Right renal pelvis (tissue), 4 donors: ENCODE results near the gene ITGB7. TPM values are rescaled to one million over a fixed set of nuclear protein-coding genes. Genes with fewer than 3 reads are reported as not detected.

Experiments used
- DNase-seq, 4 donors: peaks; one replicate each; pipeline ENCODE4 v3.0.0-alpha.2; 2013; ENCODE audit warnings: low read depth in 4 of 4, low spot score in 3 of 4, missing footprints in 1 of 4
- polyA plus RNA-seq, 4 donors: library from polyadenylated mRNA; unstranded; fragments of 120-200 nt; gene quantifications; one replicate each; pipeline ENCODE4 v1.2.1, GENCODE V29; 2013; ENCODE audit not compliant: insufficient read length in 4 of 4

ITGB7 gene, protein sequence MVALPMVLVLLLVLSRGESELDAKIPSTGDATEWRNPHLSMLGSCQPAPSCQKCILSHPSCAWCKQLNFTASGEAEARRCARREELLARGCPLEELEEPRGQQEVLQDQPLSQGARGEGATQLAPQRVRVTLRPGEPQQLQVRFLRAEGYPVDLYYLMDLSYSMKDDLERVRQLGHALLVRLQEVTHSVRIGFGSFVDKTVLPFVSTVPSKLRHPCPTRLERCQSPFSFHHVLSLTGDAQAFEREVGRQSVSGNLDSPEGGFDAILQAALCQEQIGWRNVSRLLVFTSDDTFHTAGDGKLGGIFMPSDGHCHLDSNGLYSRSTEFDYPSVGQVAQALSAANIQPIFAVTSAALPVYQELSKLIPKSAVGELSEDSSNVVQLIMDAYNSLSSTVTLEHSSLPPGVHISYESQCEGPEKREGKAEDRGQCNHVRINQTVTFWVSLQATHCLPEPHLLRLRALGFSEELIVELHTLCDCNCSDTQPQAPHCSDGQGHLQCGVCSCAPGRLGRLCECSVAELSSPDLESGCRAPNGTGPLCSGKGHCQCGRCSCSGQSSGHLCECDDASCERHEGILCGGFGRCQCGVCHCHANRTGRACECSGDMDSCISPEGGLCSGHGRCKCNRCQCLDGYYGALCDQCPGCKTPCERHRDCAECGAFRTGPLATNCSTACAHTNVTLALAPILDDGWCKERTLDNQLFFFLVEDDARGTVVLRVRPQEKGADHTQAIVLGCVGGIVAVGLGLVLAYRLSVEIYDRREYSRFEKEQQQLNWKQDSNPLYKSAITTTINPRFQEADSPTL
- 1 to 10 TPM; 1.4 to 1.8 (median 1.6) TPM for polyA plus RNA-seq

DNA sequence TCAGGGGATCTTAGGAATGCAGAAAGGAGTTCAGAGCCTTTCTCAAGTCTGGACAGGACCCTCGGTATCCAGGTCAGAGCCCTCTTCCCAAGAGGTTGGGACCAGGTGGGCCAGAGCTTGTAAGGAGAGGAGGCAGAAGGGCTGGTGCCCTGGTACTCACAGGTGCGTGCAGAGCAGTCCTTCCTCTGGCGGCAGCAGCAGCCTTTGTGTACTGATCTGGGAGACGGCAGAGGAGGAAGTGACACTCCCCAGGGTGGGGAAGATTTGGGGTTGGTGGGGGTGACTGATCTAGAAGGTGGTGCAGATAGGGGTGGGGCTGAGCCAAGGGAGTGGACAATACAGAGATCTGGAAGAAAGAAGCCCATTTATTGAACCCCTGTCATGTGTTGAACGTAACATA is at the start of gene ITGB7:
TSS of gene ITGB7 (minus strand) at position 210 of the 400 bp plus-strand sequence. CDS start 6,808 bp downstream, outside the sequence.
- DNase-seq = no peak

DNA sequence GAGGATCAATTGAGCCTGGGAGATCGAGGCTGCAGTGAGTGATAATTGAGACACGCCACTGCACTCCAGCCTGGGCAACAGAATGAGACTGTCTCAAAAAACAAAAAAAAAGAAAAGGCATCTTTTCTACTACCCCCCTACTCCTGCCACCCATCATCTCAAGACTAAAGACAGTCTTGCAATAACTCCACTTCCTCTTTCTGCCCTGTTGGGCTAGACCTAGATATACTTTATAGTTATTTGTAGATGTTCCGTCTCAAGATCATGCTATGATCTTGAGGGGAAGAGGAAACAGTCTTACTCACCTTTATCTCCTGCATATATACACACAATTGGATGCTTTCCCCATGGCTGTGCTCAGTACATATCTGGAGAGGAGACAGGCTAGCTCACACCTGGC is 48.9 kb upstream of the ITGB7 start:
- no peak for DNase-seq

DNA sequence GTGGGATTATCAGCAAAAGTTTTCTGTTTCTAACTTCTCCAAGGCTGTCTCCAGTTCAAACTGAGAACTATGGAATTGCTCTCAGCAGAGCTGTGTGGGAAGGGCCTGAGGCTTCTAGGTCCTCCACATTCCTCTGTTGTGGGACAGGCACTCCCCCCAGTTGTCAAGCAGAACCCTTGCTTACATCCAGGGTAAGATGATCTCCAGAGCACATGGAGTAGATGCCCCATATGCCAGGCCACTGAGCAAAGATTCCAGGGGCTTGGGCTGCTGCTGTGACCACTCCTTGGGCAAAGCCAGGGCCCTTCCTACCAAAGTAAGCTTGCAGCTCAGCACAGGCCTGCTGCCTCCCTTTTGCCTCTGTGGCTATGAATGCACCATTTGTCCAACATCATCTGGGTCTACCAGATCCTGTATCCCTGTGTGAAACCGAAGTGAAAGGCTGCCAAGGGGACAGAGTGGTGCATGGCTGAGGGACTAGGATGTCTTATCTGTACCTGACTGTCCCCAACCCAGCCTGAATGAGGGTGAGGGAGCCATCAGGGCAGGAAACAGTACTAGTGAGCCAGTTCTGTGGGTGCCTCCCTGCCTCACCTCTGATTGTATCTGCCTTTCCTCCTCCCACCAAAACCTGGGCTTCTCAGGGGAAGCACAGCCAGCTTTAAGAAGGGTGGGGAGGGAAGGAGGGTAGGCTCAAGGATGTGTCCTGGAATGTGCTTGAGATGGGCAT is 47.9 kb upstream of the ITGB7 start:
- DNase-seq = no peak

DNA sequence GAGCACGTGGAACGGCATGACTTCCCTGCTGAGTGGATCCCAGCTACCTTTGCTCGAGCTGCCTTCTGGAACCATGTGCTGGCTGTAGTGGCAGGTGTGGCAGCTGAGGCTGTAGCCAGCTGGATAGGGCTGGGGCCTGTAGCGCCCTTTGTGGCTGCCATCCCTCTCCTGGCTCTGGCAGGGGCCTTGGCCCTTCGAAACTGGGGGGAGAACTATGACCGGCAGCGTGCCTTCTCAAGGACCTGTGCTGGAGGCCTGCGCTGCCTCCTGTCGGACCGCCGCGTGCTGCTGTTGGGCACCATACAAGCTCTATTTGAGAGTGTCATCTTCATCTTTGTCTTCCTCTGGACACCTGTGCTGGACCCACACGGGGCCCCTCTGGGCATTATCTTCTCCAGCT is 46.2 kb upstream of the ITGB7 start:
- no peak for DNase-seq

DNA sequence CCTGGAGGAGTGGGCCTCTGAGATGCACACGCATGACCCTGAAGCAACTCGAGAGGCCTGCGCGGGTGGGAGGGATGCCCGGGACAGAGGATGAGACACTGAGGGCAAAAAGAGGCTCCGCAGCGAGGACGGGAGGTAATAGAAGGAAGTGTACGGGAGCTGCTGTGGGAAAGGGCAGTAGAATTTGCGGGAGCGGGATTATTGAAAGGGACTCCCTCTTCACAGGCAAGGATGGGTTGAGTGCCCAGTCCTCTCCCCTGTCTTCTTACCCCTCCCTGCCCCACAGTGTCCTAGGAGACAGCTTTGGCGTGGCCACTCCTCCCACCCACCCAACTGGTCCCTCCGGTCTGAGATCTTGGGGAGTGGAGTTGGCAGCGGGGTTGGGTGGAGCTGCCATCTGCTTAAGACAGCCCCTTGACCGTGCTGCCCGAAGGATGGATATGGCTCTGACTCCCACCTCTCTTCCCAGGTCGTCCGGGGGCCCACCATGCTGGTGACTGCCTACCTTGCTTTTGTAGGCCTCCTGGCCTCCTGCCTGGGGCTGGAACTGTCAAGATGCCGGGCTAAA is 45.4 kb upstream of the ITGB7 start:
- no peak for DNase-seq

DNA sequence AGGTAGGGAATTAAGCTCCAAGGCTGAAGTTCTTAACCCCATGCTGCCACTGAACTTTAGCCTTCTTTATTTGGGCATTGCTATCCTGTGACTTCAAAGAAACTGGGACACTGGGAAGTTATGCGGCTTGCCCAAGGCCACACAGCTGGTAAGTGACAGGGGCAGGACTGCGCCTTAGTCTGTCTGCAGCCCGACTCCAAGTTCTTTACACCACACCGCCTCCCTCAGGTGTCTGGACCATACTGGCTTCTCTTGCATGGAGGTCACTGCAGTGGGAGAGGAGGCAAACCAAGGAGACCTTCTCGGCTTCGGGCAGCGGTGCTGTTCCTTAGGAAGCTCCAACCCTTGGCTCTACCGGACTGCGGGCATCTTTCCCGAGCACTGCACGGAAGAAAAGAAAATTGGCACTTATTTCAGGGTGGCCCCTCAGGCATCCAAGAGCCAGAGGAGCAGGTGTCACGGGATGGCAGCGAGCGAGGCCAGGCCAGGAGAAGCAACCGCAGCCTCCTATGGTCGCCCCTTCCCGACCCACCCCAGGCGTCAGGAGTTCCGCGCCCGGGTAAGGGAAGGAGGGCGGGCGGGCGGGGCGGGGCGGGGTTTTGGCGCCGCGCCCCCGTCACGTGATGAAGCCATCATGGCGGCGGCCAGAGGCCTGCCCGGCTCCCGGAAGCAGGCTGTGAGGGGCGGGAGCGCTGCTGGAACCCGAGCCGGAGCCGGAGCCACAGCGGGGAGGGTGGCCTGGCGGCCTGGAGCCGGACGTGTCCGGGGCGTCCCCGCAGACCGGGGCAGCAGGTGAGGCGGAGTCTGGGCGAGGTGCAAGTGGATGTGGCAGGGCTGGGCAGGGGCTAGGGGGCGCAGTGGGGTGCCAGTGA is 44.7 kb upstream of the ITGB7 start:
- DNase-seq = no peak

DNA sequence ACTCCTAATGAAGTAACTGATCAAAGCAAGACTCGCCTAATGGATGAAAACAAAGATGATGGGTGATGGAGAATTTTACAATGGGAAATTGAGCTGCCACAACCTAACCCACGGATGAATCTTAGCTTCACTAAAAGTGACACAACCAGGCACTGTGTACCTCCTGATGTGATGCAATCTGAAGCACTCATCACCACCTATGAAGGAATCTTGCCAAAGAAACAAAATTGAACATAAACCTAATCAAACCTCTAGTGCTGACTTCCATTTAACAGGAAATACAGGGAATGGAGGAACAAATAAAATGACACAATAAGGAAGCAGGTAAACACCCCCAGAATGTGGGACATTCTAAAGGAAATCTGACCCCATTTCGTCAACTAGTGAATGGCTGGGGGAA is 38.2 kb upstream of the ITGB7 start:
- DNase-seq = no peak

DNA sequence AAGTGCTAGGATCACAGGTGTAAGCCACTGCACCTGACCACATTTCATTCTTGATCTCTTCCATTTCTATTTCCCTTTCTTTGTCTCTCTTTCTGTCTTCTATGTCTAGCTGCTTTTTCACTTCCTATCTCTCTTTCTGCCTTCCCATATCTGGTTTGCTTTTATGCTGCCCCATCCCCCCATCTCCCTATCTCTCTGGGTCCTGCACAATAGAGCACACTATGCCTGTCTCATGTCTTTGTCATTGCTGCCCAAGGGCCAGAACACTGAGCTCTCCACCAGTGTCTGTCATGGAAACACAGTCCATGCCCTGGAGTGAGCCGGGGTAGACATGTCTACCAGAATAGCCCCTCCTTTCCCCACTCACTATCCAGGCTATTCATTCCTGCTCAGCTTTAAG is 37.3 kb upstream of the ITGB7 start:
- DNase-seq = no peak

DNA sequence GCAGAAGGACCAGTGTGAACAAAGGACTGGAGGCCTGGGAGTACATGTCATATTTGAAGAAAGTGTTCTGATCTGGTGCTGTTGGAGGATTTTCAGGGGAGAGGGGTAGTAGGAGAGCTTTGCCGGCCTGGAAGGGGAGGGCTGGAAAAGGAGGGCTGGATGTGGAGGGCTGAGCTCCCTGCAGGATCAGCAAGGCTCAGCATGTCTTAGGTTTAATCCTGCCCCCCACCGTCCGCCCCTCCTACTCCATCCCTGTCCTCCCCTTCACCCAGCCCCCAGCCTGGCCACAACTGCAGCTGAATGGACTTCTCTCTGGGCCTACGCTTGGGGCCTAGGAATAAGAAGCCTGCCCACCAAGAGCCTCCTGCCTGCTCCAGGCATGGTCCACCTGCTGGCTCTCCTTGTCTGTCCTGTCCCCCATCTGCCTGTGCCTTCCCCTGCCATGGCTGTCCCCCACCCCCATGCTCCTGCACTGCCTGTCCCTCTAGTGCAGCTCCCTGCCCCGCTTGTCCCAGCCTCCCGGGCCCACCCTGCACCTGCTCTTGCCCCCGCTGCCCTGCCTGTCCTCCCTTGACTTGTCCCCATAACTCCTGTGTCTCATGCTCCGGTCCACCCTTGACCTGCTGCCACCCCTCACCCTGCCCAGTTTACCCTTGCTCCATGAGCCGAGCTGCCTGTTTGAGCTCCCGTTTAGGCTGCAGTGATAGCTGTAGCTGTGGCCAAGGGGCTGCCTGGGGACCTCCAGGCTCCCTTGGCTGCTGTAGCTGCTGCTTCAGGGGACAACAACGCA is 34.8 kb upstream of the ITGB7 start:
- no peak for DNase-seq

DNA sequence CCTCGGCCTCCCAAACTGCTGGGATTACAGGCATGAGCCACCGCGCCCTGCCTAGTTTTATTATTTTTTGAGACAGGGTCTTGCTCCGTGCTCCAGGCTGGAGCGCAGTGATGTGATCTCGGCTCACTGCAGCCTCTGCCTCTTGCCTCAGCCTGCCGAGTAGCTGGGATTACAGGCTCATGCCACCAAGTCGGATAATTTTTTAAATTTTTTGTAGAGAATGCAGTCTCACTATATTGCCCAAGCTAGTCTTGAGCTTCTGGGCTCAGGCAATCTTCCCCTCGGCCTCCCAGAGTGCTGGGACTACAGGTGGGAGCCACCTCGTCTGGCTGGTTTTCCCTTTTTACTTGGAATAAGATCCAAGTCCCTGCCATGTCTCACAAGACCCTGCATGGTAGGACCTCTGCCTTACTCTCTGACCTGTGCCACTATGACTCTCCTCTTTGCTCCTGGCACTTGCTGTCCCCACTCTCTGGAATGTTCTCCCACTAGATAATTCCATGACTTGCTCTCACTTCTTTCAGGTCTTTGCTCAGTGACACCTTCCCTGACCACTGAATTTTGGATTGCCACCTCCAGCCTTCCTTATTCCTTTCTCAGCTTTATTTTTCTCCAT is 32.7 kb upstream of the ITGB7 start:
- DNase-seq = no peak

DNA sequence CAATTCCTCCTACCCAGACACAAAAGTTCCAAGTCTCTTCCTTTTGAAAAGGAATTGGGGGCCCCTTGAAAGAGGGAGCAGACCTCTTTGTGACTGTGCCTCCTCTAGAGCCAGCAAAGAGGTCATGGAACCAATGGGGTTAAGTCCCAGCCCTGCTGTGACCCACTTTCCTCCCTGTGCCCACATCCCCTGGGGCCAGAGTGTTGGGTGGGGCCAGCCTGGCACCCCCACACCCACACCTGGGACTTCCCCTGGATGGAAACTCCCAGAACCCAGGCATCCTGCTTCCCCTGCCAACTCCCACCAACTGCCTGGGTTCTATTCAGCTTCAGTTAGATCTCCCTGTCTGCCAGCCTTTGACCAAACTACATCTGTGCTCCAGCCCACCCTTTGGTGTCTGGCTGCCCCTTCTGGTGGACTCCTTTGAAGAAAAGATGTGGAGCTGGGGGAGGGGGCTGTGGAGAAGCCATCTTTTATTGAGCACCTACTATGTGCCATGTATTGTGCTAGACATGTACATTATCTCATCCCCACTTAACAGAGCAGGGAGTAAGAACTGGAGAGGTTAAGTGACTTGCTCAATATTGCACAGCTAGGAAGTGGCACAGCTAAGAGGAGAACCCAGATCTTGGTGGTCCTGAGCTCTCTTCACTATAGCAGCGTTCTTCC is 29.5 kb upstream of the ITGB7 start:
- no peak for DNase-seq

DNA sequence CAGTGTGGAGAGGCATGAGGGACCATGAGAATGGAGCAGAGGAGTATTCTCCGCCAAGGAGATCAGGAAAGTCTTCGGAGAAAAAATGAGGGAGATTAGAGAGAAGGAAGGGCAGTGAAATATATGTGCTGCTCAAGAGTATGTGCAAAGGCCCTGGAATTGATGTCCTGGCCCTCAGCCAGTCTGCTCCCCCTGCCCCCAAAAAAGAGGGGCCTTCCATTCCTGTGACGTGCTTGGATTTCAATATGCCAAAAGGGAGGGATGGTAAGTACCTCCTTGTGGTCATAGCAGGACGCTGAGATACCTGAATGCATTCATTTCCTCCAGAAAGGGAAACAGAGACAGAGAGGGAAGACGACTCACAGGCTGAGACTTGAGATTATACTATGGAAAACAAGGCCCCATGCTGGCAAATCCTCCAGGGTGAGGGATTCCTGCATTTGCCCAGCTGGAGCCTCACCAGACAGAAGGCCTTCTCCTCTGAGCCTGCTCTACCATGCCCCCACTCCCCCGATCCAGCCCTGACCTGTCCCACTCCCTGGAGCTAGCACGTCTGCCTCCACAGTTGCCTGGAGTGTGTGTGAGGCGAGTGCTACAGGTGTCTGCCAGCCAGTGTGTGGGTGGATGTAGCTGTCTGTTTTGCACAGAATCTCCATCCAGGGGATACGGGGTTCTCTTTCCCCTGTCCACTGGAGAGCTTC is 28.8 kb upstream of the ITGB7 start:
- DNase-seq = no peak

DNA sequence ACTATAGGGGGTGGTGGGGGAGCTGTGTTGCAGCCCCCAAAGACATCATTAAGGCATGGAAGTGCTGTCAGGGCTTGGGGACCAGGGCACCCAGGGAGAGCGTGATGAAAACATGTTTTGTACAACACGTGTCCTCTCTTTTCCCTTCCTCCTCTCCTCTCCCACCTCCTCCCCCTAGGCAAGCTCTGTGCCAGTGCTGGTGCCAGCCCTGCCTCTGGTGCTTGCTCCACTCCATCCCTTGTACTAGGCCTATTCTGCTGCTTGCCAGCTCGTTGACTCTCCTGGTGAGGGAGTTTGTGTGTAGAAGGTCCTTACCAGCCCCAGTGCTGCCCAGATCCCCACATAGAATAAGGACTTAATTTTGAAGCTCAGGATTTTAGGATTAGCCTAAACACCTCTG is 28.1 kb upstream of the ITGB7 start:
- no peak for DNase-seq

DNA sequence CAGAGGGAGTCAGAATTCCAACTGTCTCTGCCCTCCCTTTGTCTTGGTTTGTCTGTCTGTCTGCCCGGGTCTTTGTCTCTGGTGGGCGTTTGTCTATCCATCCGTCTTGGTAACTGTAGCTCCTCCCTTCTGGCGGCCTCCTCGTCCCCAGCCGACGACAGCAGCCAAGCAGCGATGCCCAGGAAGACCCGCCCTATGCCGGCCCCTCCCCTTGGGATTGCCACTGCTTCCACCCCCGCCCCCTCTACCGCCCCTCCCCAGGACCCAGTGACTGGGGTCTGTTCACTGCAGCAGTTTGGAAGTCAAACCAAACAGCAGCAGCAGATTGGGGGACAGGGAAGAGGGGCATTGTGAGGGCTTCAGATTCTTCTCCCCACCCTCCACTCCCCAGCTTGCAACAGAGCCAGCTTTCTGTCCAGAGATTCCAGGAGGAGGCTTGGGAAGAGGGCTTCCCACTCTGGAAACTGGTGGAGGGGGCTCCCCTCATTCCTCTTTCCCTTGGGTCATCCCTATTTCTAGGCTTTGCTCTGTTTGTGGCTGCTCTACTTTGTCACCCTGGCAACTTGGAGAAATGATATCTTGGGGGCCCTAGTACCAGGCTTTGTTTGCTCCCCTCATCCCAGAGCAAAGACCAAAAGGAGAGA is 27.3 kb upstream of the ITGB7 start:
- DNase-seq = no peak

DNA sequence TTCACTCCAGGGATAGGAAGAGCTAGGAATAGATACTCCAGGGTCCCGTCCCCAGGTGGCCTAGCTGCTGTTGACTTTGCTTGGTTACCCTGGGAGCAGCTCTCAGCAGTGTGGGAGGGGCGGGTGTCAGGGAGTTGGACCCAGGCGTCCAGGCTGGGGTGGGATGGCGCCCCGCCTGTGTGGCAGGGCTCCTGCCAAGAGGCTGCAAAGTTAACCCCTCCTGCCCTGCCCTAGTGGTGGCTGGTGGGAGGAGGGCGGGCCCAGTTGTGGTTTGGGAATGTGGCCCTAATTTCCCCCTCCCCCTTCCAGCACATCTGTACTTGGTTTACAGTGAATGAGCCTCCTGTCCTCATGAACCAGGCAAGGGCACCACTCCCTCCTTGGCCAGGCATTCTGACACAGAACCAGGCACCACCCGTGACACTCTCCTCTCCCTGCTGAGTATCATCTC is 26.6 kb upstream of the ITGB7 start:
- no peak for DNase-seq

DNA sequence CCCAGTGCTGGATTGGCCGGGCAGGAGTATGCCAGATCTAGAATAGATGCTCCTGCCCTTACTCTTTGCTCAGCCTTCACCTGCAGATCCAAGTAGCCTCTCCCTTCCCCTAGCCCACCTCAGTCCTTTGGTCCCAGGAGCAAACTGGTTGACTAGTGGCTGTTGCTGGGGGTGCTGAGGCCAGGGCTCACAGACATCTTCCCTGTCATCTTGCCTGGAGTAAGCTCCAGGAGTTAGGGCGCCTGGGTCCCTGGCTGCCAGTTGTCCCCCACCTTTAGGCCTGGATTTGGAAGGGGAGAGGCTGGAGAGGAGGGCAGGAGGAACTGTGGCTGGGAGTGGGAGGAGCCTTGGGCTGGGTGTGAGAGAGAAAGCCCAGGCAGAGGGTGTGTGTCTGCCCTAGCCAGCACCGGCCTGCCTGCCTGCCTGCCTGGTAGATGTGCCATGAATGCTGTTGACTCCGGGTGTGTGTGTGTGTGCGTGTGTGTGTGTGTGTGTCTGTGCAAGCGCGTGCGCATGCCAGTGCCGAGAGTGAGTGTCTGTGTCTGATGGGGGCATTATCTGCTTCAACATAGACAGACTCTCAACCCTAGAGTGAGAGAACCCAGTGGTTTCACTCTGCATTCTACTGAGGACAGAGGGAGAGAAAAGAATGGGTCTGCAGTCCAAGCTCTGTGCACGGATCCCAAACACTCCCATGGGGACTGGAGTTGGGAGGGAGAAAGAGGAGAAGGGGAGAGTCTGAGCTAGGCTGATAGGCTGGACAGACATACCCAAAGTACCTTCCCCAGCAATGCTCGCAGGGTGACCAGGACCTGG is 25.8 kb upstream of the ITGB7 start:
- no peak for DNase-seq
